GM19463 (cell line): ENCODE data around the gene WSCD2.

Source experiments
- ATAC-seq: cut with Tn5 transposase; IDR thresholded peaks from one replicate; pipeline ENCODE4 v1.9.1; 2021; ENCODE audit warnings: mild to moderate bottlenecking, moderate library complexity; ENCODE audit not compliant: unreplicated experiment

WSCD2 gene

DNA sequence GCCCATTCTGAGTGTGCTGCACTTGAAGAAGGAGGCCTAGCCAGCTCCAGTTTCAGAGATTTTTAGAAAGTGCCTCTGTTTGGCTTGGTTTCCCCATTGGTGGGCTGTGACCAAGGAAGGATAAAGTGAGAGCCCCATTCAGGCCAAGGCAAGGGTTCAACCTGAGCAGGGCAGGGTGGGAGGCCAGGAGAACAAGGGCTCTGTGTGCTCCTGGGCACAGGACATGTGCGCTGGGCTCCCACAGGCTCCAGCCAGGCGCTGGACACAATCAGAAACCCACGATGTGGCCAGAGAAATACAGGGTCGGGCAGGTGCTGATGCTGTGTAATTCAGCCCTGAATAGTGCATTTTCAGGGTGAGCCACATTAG is 23.1 kb downstream of the WSCD2 start:
- no peak for ATAC-seq

DNA sequence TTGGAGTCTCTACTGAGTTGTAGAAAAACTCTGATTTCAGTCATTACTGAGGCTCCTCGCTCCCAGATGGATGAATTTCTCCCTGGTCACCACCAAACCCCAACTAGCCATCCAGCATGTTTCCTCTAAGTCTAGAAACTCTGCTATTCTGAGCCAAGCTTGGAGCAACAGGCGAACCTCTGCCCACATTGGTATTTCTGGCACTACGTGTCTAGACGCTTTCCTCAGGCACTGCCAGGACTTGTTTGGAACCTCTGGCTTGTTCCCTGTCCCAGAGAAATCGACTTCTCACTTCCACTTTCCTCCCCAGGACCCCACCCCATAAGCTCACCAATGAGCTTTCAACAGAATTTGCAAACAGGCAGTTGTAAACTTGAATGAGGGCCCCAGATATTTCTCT is 27.6 kb downstream of the WSCD2 start:
- no peak for ATAC-seq

DNA sequence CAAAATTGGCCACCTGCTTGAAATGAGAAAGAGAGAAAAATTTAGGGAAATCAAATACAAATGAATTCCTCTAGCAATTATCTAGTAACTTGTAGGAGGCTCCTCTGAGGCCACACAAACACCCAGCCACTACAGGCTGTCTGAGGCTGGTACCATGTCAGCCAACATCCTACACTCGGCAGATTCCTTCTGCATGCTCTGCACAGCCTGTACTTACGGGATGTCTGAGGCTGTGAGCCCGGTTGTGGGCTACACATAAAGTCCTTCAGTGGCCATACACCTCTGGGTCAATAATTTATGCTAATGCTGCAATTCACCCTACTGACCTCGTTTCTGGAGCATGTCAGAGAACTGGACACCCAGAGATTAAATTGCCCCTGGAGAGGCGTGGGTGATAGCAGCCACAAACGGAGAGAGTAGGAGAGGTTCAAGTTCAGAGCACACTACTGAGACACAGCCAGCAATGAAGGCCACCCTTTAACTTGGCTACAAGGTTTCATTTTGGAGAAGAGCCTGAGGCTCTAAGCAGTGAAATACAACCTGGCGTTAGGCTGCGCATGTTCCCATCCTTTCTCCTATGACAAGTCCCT is 28.9 kb downstream of the WSCD2 start:
- ATAC-seq: no peak

DNA sequence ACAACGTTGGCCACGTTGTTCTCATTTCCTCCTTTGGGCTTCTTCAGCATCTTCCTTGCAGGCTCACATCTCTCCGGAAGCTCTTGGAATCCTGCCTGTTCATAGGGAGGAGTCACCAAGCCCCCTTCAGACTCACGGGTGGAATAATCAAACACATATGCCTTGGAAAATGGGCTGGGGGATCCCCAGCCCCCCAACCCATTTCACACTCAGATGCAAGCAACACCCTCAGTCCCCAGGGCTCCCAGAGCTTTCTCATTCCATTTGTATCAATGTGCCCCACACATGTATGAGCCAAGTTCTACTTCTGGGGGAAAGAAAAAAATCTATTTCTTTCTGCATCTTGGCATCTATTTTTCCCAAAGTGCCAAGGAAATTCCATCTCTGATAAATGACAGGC is 33.1 kb downstream of the WSCD2 start:
- no peak for ATAC-seq

DNA sequence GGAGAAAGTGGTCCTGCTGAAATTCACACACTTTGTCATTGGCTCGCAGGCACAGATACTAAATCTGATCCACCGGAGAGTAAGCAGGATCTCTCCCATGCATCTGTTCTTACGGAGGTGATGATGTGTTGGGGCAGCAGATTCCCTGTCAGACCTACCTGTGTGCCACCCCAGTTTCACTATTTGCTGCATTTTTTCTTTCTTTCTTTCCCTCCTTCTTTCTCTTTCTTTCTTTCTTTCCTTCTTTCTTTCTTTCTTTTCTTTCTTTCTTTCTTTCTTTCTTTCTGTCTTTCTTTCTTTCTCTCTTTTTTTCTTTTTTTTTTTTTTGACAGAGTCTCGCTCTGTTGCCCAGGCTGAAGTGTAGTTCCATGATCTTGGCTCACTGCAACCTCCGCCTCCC is 37.4 kb downstream of the WSCD2 start:
- no peak for ATAC-seq

DNA sequence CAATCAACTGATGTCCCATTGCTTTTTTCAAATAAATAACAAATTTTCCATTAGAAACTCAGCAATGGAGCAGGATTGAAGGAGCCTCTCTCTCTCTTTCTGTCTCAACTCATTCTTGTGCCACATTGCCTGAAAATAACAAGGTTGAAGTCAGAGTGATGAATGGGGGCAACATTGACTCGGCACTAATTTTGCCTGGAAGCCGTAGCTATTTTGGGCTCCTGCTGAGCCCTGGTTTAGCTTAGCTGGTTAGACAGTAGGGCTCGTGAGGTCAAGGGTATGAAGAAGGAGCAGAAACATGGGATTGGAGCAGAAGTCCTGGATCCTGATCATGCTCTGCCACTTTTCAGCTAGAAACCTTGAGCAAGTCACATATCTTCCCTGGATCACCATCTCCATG is 38.9 kb downstream of the WSCD2 start:
- no peak for ATAC-seq

DNA sequence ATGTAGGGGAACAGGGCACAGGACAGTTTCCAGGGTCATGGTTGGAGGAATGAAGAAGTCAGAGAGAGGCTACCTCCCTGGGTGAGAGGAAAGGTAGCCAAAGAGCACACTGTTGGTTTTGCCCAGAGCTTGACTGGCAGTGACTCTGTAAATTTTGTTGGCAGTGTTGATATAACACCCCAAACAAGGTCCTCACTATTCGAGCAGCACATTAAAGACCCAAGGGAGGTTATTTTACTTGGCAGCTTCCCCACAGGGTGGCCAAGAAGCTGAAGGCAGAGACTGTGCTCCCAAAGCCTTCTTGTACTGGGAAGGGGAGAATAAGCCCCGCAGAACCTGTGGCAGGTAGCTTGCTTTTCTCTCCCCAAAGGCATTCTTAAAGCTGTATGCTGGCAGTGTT is 40.6 kb downstream of the WSCD2 start:
- no peak for ATAC-seq

DNA sequence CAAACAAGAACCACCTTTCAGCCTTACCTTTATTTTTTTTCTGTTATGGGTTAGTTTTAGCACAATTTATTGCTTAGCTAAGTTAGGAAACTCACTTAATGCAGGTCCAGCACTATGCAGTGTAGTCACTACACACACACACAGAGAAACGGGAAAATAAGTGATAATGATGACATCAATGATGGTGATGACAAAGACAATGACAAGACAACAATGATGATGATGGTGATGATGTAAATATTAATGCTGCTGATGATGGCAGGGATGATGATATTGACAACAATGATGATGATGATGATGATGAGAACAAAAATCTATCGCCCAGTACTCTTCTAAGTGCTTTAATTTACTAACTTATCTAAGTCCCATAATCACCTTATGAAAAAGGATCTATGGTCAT is 41.1 kb downstream of the WSCD2 start:
- no peak for ATAC-seq

DNA sequence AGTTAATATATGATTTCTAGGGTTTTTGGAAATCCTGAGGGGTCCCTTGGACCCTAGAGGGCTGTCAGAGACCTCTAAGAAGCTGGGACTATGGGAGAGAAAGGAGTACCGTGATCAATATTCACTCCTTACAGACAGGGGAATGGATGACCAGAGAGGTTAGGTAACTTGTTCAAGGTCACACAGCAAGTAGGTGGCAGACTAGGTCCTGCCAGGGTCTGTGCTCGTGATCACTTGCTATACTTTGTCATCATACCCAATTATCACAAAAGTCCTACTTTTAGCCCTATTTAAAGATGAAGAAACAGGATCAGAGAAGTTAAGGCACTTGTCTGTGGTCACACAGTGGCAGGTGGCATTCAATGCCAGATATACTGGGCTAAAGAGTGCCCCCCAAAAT is 42.9 kb downstream of the WSCD2 start:
- no peak for ATAC-seq

DNA sequence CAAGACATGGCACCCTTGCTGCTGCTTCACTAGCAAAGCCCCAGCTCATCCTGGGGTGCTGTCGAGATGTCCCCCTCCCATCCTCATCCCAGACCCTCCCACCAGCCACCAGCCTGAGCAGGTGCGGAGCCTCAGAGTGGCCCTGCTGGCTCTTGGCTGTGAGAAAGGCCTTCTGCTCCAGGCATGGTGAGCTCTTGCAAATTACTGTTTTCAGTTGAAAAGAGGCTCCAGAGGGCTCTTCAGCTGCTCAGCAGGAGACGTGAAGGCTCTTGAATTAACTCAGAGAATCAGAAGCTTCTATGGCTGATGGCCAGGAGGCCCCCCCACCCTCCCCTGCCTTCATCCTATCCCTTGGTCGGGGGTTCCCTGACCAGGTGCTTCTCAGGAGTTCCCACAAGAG is 44.1 kb downstream of the WSCD2 start:
- ATAC-seq: no peak

DNA sequence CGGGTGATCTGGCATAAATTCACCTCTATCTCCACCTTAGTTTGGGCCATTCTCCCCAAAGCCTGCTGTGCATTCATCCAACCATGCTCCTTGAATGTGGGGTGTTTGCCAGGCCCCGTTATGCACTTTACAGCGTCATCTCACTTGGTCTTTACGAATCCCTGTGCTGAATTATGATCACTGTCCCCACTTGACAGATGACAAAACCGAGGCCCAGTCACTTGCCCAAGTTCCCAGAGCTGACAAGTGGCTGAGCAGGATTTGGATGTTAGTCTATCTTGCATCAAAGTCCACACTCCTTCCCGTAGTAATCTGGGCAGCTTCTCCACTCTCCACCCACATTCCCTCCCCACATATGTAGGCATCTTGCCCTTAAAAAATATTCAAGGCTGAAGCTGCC is 44.8 kb downstream of the WSCD2 start:
- no peak for ATAC-seq

DNA sequence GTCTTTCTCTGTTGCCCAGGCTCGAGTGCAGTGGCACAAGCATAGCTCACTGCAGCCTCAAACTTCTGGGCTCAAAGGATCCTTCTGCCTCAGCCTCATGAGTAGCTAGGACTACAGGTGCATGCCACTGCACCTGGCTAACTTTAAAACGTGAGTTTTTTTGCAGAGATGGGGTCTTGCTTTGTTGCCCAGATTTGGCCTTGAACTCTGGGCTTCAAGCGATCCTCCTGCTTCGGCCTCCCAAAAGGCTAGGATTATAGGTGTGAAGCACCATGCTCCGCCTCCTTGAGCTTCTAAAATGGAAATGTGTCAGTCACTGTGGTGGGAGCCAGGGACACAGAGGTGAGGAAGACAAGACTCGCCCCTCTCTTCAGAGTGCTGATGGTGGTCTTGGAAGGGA is 45.6 kb downstream of the WSCD2 start:
- no peak for ATAC-seq

DNA sequence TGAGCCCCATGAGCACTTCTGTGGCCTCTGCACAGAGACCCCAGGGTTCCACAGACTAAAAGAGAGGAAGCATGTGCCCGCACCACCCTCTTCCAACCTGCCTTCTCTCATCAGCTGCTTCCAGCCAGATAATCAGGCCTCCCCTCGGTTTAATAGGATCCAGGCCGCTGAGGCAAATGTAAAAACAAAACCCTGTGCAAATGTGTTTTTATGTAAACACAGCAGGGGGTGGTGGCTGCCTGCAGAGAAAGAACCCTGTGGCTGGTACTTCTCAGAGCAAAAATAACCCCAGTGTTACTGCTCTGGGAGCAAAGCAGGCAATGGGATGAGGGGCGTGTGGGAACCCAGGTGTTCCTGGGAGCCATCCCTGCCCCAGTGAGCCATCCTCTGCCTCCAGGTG is 46.2 kb downstream of the WSCD2 start:
- ATAC-seq: no peak

DNA sequence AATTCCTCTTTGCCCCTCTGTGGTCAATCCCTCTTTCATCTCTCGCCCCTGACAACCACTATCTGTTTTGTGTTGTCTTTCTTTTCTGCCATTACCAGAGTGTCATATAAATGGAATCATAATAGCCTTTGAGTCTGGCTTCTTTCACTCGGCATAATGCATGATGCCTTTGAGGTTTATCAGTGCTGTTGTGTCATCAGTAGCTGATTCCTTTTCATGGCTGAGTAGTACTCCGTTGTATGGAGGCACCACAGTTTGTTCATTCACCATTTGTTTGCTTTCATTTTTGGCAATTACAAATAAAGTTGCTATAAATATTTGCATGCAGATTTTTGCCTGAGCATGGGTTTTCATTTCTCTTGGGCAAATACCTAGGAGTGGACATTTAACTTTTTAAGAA is 47.2 kb downstream of the WSCD2 start:
- ATAC-seq: no peak

DNA sequence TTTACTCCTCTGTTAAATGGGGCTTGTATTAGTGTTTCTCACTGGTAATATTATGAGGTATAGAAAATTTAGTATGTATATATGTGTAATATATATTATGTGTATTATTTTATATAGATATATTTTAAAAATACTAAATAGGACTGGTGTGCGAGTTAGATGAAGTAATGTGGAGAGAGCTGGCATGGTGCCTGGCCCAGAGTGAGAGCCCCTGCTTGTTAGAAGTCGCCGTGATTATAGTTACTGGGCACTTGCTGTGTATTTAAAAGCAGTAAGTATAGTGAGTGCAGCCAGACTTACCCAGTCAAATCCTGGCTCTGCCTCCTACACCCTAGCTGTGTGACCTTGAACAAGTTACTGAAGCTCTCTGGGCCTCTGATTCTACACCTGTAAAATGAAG is 48.0 kb downstream of the WSCD2 start:
- ATAC-seq: no peak

DNA sequence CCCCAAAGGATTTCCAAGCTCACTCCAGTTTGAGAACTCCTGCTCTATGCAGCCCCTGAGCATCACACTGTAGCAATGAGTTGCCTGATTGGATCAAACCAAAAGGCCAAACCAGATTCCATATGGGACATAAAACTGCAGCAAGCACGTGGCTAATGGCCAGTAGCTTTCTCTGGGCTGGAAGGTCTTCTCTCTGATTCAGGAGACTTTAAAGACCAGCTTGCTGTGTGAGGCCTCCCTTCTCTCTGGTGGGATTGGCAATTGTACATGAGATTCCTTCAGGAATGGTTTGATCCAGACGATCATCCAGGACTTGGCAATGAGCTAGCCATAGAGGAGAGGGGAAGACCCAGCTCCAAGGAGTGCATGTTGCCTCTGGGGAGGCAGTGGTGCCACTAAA is 50.2 kb downstream of the WSCD2 start:
- no peak for ATAC-seq

DNA sequence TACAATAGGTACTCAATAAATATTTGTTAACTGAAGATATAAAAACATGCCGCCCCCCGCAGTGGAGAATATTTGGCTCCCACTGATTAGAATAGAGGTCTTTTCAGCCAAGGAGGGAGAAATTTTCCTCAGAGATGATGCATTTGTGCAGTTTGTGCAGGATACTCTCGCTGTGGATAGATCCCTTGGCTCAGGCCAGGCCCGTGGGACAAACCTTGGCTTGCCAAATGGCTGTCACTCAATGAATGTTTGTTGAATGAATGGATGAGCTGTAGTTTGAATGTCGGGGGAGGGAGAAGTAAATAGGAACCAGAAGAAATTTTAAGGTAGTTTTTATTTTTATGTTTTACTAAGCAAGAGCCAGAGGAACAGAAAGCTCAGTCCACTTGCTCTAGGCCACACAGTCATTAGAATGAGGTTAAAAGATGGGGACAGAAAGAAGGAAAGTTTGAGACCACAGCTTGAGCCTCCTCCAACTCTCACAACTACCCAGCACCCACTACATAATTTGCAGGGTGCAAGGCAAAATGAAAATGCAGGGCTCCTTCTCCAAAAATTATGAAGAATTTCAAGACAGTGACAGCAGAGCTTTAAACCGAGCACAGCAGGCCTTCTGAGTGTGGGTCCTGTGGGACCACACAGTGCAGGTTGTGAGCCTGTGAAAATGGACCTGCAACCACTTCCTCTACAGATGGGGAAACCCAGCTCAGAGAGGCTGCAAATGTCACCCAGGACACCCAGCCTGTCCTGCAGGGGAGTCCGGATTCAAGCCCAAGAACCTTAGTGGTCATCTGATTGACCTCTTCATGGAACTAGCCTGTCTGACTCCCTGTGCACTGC is 51.4 kb downstream of the WSCD2 start:
- no peak for ATAC-seq

DNA sequence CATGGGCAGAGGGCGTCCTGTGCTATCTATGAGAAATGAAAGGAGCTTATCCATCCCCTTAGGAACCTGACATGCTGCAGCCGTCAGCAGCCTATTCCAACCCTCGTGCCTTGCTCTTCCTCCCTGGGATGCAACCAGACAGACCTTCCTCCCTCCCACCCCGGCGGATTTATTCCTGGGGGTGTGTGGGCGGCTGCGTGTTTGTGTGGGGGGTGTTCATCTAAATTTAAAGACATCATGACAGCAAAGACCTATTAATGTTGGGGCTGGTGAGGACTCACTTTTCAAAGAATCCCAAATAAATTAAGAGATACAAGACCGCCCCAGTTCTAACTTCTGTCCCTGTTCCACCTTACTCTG is 52.0 kb downstream of the WSCD2 start:
- no peak for ATAC-seq

DNA sequence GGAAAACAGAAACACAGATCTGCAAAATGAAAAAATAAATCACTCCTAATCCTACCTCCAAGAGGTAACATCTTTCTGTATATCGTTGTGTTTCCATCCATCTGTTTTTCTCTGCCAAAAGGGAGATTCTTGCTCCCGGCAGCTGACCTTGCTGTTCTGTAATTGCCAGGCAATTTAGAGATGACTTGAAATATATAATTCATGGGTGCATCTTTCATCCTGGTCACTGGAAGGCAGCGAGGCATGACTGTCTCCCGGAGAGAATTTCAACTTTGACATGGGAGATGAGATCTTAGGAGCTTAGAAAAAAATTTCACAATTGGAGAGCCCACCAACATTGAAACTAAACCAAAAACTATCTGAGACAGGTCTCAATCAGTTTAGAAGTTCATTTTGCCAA is 53.0 kb downstream of the WSCD2 start:
- no peak for ATAC-seq

DNA sequence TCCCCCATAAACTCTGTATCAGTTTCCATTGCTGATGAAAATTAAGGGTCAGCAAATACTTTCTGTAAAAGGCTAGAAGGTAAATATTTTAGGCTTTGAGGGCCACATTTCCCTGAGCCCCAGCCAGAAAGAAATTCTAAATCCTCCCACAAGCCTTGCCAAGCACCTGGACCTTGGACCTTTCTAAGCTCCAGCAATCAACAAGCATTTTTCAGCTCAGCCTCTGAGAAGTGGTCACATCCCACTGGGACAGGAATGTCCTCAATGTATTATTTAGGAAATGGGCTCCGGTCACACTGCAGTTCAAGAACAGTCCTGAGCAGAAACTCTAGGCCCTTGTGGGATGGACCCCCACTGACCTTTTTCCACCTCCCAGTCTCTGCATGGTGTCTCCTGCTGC is 55.9 kb downstream of the WSCD2 start:
- no peak for ATAC-seq

DNA sequence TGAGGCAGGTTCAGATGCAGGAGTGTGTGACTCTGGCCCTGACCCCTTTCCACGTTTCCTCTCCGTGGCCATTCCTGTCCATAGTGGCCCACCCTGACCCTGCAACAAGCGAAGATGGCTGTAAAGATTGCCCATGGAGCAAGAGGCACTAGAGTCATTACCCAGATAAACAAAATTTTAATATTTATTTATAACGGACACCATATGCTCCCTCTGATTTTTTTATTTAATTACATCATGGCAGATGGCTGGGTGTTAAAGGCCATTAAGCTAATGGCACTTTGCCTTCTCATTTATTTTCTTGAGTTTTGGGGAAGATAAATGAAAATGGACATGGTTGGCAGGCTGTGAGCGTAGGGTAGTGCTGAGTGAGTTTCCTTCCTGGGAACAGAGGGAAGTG is 58.7 kb downstream of the WSCD2 start:
- no peak for ATAC-seq

DNA sequence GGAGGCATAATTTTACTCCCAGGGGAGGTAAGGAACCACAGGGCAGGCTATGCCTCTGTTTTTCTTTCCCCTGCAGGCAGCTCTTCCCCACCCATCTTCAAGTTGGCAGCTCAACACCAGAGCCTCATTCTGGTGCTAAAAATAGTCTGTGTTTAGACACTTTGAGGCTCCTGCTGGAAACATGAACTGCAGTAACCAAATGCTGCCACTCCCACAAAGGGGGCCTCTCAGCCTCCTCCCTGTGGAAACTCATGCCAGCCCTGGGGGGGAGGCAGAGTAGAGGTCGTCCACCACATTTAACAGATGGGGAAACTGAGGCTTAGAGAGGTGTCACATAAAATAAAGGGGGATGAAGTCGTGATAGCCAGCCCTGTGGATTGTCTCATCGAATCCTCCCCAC is 61.4 kb downstream of the WSCD2 start:
- no peak for ATAC-seq

DNA sequence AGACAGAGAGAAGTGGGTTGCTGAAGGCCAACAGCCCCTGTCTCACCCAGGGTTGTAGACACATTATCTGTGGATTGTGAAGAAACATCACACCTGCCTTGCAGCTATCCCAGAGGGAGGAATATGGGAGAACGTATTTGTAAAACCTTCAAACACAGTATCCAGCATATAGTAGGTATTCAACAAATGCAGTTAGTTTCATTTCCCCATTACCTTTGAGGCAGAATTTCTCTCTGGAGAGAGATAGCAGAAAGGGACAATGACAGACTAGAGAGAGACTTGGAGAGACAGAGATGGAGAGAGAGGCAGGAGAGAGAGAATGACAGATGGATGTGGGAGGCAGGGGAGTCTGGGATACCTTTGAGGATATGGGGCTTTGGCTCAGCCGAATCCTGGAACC is 62.0 kb downstream of the WSCD2 start:
- ATAC-seq: no peak
